GM21528 (cell line): ENCODE measurements around the gene IFI27L2.
"Not testable (repeated sequence)": the region's sequence is repeated elsewhere in the genome, so short reads cannot be mapped to it uniquely, and the experiment has no call there.

Experiments
- ATAC-seq: cut with Tn5 transposase; IDR thresholded peaks from one replicate; pipeline ENCODE4 v1.9.1; 2021; ENCODE audit warnings: mild to moderate bottlenecking, moderate library complexity; ENCODE audit not compliant: unreplicated experiment, low FRiP score

Gene IFI27L2, protein sequence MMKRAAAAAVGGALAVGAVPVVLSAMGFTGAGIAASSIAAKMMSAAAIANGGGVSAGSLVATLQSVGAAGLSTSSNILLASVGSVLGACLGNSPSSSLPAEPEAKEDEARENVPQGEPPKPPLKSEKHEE

GRCh38 chr14:94129111-94129757, at the start of gene IFI27L2:
TSS of gene IFI27L2 (minus strand) at chr14:94129604. CDS start at chr14:94129564, 40 bp downstream.
- peak; percentile 95 for ATAC-seq

DNA sequence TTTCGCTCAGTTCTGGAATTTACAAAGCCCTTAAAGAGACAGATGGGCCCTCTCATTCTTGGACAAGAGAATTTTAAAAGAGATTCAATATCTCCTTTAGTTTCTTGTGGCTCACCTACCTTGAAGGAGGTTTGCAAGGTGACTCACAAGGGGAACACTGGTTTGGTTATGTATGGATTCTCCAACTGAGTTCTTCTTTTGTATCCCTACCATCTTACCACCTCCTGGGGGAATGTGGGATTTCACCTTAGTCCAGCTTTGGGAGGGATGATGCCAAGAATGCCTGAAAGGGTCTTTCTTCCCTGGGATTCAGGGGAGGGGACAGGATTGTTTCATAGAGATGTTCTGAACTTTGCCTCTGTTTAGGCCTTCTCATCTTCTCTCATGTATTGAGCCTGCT, 48.4 kb upstream of the IFI27L2 start:
- ATAC-seq: no peak

GRCh38 chr14:94176808-94177207, 47.4 kb upstream of the IFI27L2 start:
- no peak for ATAC-seq

- ATAC-seq: no peak
Measured at GRCh38 chr14:94175747-94176146, 46.3 kb upstream of the IFI27L2 start.

- no peak for ATAC-seq
Measured at GRCh38 chr14:94175011-94175745, 45.8 kb upstream of the IFI27L2 start.

DNA sequence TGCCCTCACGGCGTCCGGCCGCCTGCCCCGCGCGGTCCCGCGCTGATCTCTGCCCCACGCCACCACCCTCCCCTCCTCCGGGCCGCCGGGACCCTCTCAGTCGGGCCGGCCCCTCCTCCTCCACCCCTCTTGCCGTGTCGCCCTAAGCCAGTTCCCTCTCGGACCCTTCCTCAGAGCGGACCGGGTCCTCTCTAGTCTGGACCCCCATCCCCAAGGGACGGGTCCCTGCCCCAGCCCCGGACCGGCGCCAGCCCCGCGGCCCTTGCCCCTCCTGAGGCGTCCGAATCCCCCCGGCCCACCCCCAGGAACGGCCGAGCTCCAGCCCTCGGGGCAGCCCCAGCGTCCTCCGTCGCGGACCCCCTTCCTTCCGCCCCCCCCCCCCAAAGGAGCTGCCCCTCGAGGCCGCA, 45.2 kb upstream of the IFI27L2 start:
- no peak for ATAC-seq

DNA sequence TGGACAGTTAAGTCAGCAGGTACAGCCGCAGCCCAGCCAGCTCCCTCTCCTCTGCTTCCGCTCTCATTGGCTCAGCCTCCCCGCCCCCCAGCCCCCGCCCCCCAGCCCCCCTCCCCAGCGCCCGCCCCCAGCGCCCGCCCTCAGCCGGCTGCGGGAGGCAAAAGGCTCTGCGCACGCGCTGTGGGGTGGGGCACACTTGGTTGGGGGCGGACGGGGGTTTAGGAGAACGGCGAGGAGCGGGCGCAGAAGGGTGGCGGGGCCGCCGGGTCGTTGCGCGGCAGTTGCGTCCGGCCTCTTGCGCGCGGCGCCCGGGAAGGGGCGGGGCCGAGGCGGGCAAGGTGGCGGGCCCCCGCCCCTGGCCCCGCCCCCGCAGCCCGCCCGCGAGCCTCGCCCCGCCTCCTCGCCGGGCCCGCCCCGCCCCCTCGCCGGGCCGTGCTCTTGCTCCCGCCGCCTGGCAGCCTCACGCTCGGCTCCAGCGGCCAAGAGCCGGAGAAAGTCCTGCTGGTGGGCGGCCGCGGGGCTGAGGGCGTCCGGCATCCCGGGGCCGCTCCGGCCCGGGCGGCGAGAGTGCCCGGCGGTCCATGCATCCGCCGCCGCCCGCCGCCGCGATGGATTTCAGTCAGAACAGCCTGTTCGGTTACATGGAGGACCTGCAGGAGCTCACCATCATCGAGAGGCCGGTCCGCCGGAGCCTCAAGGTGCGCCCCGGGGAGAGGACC, 44.6 kb upstream of the IFI27L2 start, which contains the start of gene PPP4R4:
Gene PPP4R4, plus strand, starts transcription at position 438 of the 719 bp plus-strand sequence. Its CDS starts 144 bp downstream, at position 582.
- ATAC-seq: peak; percentile 82

DNA sequence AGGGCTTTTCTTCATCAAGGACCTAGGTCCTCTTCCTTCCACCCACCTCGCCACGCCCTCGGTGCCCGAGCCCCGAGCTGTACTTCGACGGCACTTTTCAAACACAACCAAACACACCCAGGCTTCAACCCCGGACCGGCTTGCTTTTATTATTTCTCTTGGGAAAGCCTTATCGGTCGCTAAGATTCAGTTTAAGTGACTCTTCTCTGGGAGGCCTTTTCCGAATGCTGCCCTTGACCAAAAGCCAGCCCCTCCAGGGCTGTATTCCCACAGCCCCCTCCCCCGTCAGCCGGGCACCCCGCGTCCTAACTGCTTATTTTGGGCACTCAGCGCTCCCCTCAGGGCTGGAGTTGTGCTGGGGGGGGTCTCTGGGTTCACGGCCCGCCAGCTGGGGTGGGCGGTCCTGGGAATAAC, 44.1 kb upstream of the IFI27L2 start:
- no peak for ATAC-seq

DNA sequence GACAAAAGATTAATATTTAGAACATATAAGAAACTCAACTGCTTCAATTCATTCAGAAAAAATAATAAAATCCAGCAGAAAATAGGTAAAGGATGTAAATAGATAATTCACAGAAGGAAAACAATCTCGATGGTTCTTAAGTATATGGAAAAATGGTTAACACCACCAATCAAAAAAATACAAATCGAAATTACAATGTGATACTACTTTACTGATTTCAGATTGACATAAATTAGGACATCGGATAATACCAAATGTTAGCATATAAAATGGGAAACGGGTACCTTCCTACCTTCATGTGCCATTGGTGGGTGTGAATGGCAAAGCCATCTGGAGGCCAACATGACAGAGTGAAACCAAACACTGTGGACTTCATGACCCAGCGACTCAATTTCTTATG, 43.1 kb upstream of the IFI27L2 start:
- no peak for ATAC-seq

DNA sequence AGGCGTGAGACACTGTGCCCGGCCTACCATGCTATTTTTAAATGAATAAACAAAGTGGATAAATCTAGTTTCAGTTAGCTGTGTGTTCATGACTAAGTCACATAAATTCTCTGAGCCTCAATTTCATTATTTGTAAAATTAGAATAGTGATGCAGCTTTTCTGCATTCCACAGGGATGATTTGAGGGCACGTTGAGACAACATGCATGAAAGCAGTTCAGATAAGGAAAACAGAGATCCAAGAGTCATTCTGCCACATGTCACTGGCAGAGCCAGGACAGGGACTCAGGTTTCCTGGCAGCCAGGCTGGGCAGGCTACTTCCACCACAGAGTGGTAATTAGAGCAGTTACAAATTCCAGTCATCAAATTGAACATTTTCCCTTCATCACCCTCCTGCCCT, 41.8 kb upstream of the IFI27L2 start:
- no peak for ATAC-seq

- ATAC-seq: no peak
Measured at GRCh38 chr14:94170136-94170535, 40.7 kb upstream of the IFI27L2 start.

- no peak for ATAC-seq
Measured at GRCh38 chr14:94165744-94166143, 36.3 kb upstream of the IFI27L2 start.

- ATAC-seq: no peak
Measured at GRCh38 chr14:94164685-94165431, 35.5 kb upstream of the IFI27L2 start.

GRCh38 chr14:94163796-94164195, 34.4 kb upstream of the IFI27L2 start:
- ATAC-seq: no peak

DNA sequence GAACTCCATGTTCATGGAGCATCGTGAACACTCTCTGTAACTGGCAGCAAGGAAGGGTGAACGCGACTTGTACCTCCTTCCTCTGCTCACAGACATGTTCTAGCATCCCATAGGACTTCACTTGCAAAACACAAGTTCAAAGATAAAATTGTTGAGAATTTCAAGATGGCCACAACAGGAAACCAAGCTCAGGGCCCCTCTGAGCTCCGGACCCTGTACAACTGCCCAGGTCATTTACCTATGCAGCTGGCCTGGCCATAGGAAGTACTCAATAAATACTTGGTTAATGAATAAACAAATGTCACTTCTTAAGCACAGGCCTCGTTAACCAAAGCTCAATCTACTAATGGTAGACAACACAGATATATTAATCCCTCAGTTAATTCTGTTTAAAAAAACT, 33.1 kb upstream of the IFI27L2 start:
- no peak for ATAC-seq

DNA sequence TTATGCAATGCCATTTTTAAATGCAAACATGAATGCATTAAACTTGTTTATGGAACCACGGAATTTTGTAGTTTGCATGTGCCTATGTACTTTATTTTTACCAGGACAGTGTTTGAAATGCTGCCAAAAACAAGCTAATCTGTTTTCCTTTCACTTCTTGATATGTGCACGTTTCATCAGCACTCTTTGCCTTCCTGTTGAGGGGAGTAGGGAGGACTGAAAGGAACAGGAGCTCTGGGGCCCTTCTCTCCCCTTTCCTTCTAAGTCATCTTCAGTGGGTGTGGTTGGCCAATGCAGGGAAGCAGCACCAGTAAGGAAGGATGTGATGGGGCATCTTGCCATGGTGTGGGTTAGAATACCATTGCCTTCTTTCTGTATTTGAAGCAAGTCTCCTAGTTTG, 32.6 kb upstream of the IFI27L2 start:
- no peak for ATAC-seq

DNA sequence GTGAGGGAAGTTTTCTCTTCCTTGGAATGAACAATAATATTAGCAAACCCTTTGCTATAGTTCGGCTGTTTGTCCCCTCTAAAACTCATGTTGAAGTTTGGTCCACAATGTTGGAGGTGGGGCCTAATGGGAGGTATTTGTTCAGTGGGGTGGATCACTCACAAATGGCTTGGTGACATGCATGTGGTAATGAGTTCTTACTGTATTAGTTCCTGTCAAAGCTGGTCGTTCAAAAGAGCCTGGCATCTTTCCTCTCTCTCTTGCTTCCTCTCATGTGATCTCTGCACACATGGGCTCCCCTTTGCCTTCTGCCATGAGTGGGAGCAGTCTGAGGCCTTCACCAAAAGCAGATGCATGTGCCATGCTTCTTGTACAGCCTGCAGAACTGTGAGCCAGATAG, 31.7 kb upstream of the IFI27L2 start:
- no peak for ATAC-seq

- no peak for ATAC-seq
Measured at GRCh38 chr14:94158239-94158883, 29.0 kb upstream of the IFI27L2 start.

GRCh38 chr14:94157197-94157596, 27.8 kb upstream of the IFI27L2 start:
- no peak for ATAC-seq

DNA sequence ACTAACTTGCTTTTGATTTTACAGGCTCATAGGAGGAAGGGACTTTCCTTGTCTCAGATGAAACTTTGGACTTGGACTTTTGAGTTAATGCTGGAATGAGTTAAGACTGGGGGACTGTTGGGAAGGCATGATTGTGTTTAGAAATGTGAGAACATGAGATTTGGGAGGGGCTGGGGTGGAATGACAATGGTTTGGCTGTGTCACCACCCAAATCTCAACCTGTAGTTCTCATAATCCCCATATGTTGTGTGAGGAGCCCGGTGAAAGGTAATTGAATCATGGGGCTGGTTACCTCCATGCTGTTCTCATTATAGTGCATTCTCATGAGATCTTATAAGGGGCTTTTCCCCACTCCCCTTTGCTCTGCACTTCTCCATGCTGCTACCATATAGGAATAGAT, 26.7 kb upstream of the IFI27L2 start:
- not testable (repeated sequence) for ATAC-seq
